GM12878 (cell line): Measurements from ENCODE around the gene MGARP. TPM values are rescaled to one million over a fixed set of nuclear protein-coding genes. Genes with fewer than 3 reads are reported as not detected.

Source experiments
- ATAC-seq: fragments of 200-7000 bp; cut with Tn5 transposase; 3 replicates; pipeline ENCODE4 v1.9.1; 2020; ENCODE audit warnings: mild to moderate bottlenecking, moderate library complexity
- BruUV-seq: library from RNA; stranded (reverse); fragments of 400-500 nt; replicated peaks from 2 replicates; lab custom pipeline; 2021; lab: Mats Ljungman, UMichigan
- CTCF ChIA-PET: fragments of 300-600 bp; sonication (Branson Sonifier 250); formaldehyde crosslinking; extraction: SDS; loops from one replicate; lab custom pipeline; 2021; ENCODE audit warnings: inconsistent platforms; lab: Yijun Ruan, JAX
- POLR2A ChIA-PET: fragments of 350-600 bp; formaldehyde crosslinking; extraction: SDS; loops from one replicate; lab custom pipeline; 2021; ENCODE audit warnings: inconsistent platforms; lab: Charles Lee
- RAD21 ChIA-PET: fragments of 300-600 bp; sonication (Branson Sonifier 250); formaldehyde crosslinking; loops from one replicate; lab custom pipeline; 2023; ENCODE audit warnings: antibody characterized with exemption; ENCODE audit not compliant: unreplicated experiment; lab: Charles Lee
- SMC1A ChIA-PET: fragments of 300-600 bp; sonication (Branson Sonifier 250); formaldehyde crosslinking; loops from one replicate; lab custom pipeline; 2023; ENCODE audit not compliant: unreplicated experiment, uncharacterized antibody; lab: Charles Lee
- DNase-seq: peaks from one replicate; pipeline ENCODE4 v3.0.0-alpha.2; 2011; ENCODE audit warnings: low read depth, low spot score
- FAIRE-seq: peaks from 3 replicates; lab custom pipeline; 2011; peaks lifted over from hg19 to GRCh38; lab: Jason Lieb, UNC
- H2AFZ ChIP-seq: 2 replicates; pipeline ENCODE4 v1.6.0; 2011; ENCODE audit warnings: low read depth, low read length, control low read depth; ENCODE audit not compliant: control insufficient read depth
- H3K27ac ChIP-seq: 2 replicates; pipeline ENCODE4 v1.5.1; 2011; ENCODE audit warnings: control low read depth; ENCODE audit not compliant: control insufficient read depth, insufficient read depth
- H3K27me3 ChIP-seq, 2 experiments: replicated peaks in 1 of 2; 2 replicates each; pipeline versions ENCODE4 v1.6.0 to v1.6.1; 2011; ENCODE audit warnings: low read length in 1 of 2; ENCODE audit not compliant: control insufficient read depth in 2 of 2, insufficient read depth in 2 of 2
- H3K36me3 ChIP-seq, 2 experiments: 2 replicates each; pipeline ENCODE4 v1.5.1; 2011; ENCODE audit warnings: low read length in 1 of 2; ENCODE audit not compliant: control insufficient read depth in 2 of 2, insufficient read depth in 2 of 2
- H3K4me1 ChIP-seq: 2 replicates; pipeline ENCODE4 v1.6.1; 2011; ENCODE audit warnings: mild to moderate bottlenecking, low read length, moderate library complexity, mixed read lengths; ENCODE audit not compliant: control insufficient read depth, insufficient read depth
- H3K4me2 ChIP-seq: 2 replicates; pipeline ENCODE4 v1.6.0; 2011; ENCODE audit warnings: control low read depth; ENCODE audit not compliant: control insufficient read depth, insufficient read depth
- H3K4me3 ChIP-seq: fragments of 200-600 bp; sonication (generic); 2 replicates; pipeline ENCODE4 v1.5.1; 2016
- H3K79me2 ChIP-seq: 2 replicates; pipeline ENCODE4 v1.6.0; 2011; ENCODE audit warnings: low read length; ENCODE audit not compliant: control insufficient read depth, insufficient read depth
- H3K9ac ChIP-seq: 2 replicates; pipeline ENCODE4 v1.8.0; 2011; ENCODE audit warnings: low read length, control low read depth, mixed read lengths; ENCODE audit not compliant: control insufficient read depth, insufficient read depth
- H3K9me3 ChIP-seq: replicated peaks from 3 replicates; pipeline ENCODE4 v1.5.1; 2011; ENCODE audit warnings: mild to moderate bottlenecking, low read length; ENCODE audit not compliant: control insufficient read depth, insufficient read depth
- H4K20me1 ChIP-seq: 2 replicates; pipeline ENCODE4 v1.6.0; 2011; ENCODE audit not compliant: control insufficient read depth, insufficient read depth
- CBX5 ChIP-seq: sonication (generic); IDR thresholded peaks from 2 replicates; pipeline ENCODE4 v1.6.1; 2016; ENCODE audit warnings: low read depth, moderate library complexity, mild to moderate bottlenecking, inconsistent platforms
- E2F4 ChIP-seq: IDR thresholded peaks from 2 replicates; pipeline ENCODE4 v1.6.1; 2012; ENCODE audit warnings: low read depth, low read length, improper control_type of control experiment
- E2F8 ChIP-seq: fragments of 450-650 bp; IDR thresholded peaks from 2 replicates; pipeline ENCODE4 v1.6.1; 2018; ENCODE audit warnings: mild to moderate bottlenecking, low read depth, moderate library complexity; ENCODE audit not compliant: partially characterized antibody
- HSF1 ChIP-seq: fragments of 150-350 bp; IDR thresholded peaks from 2 replicates; pipeline ENCODE4 v1.6.1; 2014; ENCODE audit warnings: mild to moderate bottlenecking, low read depth, low read length
- MEF2A ChIP-seq: IDR thresholded peaks from 2 replicates; pipeline ENCODE4 v1.6.1; 2011; ENCODE audit warnings: low read depth, mild to moderate bottlenecking, low read length, moderate library complexity; ENCODE audit not compliant: insufficient read depth
- NBN ChIP-seq: fragments of 450-650 bp; IDR thresholded peaks from 2 replicates; pipeline ENCODE4 v1.6.1; 2016
- POLR2AphosphoS5 ChIP-seq: IDR thresholded peaks from 2 replicates; pipeline ENCODE4 v1.6.1; 2011; ENCODE audit warnings: mild to moderate bottlenecking, low read length, inconsistent platforms
- SP1 ChIP-seq: IDR thresholded peaks from one replicate; pipeline ENCODE4 v1.6.1; 2011; ENCODE audit warnings: low read depth, low read length
- USF1 ChIP-seq: IDR thresholded peaks from 2 replicates; pipeline ENCODE4 v1.6.1; 2011; ENCODE audit warnings: borderline replicate concordance, low read depth, mild to moderate bottlenecking, moderate library complexity, mixed read lengths, low read length; ENCODE audit not compliant: insufficient read depth; ENCODE audit errors: extremely low read length
- WRNIP1 ChIP-seq: IDR thresholded peaks from 2 replicates; pipeline ENCODE4 v1.6.1; 2011; ENCODE audit warnings: low read depth, low read length, improper control_type of control experiment, borderline replicate concordance
- ZNF274 ChIP-seq: IDR thresholded peaks from one replicate; pipeline ENCODE4 v1.8.0; 2011; ENCODE audit not compliant: insufficient read length, insufficient read depth
- ZNF592 ChIP-seq: fragments of 450-650 bp; IDR thresholded peaks from 2 replicates; pipeline ENCODE4 v1.6.1; 2017; ENCODE audit warnings: mild to moderate bottlenecking, moderate library complexity
- WGBS: methylation state at CpG from one replicate; pipeline ENCODE4 v1.1.6; 2016; ENCODE audit warnings: low lambda C conversion rate; ENCODE audit not compliant: insufficient replicate concordance, insufficient coverage; ENCODE audit errors: missing lambda C conversion rate; 5-methylcytosine and 5-hydroxymethylcytosine counted together
- in situ Hi-C: fragments of 300-500 bp; cut with MboI; formaldehyde crosslinking; loops from 9 replicates; pipeline ENCODE4 v1.14.3; 2018; ENCODE audit warnings: mixed read lengths
- intact Hi-C: fragments of 100-400 bp; cut with micrococcal nuclease; formaldehyde crosslinking; loops from one replicate; pipeline ENCODE4 v1.14.2; 2022; ENCODE audit not compliant: unreplicated experiment
- polyA plus RNA-seq, 11 experiments: library from polyadenylated mRNA; depleted of rRNA in 4 of 11; unstranded in 6 of 11; stranded (reverse) in 5 of 11; fragments of >200 nt; fragmentation: Nextera tagmentation in 4 of 11; fragmentation: Illumina TruSeq in 1 of 11; extraction: Ambion mirVana in 4 of 11; extraction: Trizol in 1 of 11; gene quantifications; 1 replicate in 1 of 11; 2 replicates in 10 of 11; pipeline versions ENCODE4 v1.2.1 to v1.2.3, GENCODE V29; 2011 to 2016; ENCODE audit warnings: inconsistent platforms in 2 of 11, missing spikeins in 2 of 11, low read depth in 1 of 11
- total RNA-seq, 4 experiments: library from RNA; depleted of rRNA in 3 of 4; stranded (reverse); fragments of >200 nt in 3 of 4; fragmentation: Illumina TruSeq in 1 of 4; extraction: Trizol in 1 of 4; gene quantifications; 2 replicates each; pipeline versions ENCODE4 v1.2.1 to v1.2.3, GENCODE V29; 2013 to 2021

Gene MGARP
- total and polyA plus RNA-seq, 10 of the 15 experiments (the other 5 are each of a cell fraction or from before 2014, with no cell fraction given), result 0.04 to 0.23 (median 0.08) TPM; not detected in 7

GRCh38 chr4:139275281-139275735, 4.7 kb downstream of the MGARP start:
- Histone ChIP-seq H3K4me1 (no peaks in the 10 kb centered on the region), H3K9me3 (no peaks in the 10 kb centered on the region; the same call in 2 of the 3 replicates), H3K4me3 (no peak overlapping the region), H4K20me1 (no peaks in the 10 kb centered on the region), H2AFZ (no peak overlapping the region), H3K4me2 (no peak overlapping the region), H3K27me3 (peaks cover 8 to 15% of the 10 kb centered on the region in 2 experiments), H3K9ac (no peak overlapping the region), H3K36me3 (no peaks in the 10 kb centered on the region), H3K27ac (no peak overlapping the region), H3K79me2 (no peaks in the 10 kb centered on the region)
- RAD21 ChIA-PET, result no interaction called here
- SMC1A ChIA-PET, result interaction anchor here (0.8 to 1.5 kb wide), 3 partner anchors 10 to 36 kb away, joined by 4 to 5 read pairs (median 4); no protein-coding TSS in a partner anchor
- POLR2A ChIA-PET, result no interaction called here
- no peak for ATAC-seq
- intact Hi-C loops (no loop called here), in situ Hi-C loops (no loop called here)
- BruUV-seq, result no TSS peak
- WGBS, result 59% methylated on average over 4 of the region's 4 CpGs
- no peak for FAIRE-seq
- no peak for DNase-seq
- CTCF ChIA-PET, result interaction anchor here (1.1 to 1.6 kb wide), 3 partner anchors 9 to 38 kb away, joined by 3 to 4 read pairs (median 4); no protein-coding TSS in a partner anchor
- TF ChIP-seq WRNIP1 (no peak), HSF1 (no peak), POLR2AphosphoS5 (no peak), NBN (no peak), ZNF274 (no peak), SP1 (no peak), E2F4 (no peak), USF1 (no peak), ZNF592 (no peak), CBX5 (no peak), MEF2A (no peak), E2F8 (no peak)
